Measurements from ENCODE around the gene PVALB.

PVALB gene

DNA sequence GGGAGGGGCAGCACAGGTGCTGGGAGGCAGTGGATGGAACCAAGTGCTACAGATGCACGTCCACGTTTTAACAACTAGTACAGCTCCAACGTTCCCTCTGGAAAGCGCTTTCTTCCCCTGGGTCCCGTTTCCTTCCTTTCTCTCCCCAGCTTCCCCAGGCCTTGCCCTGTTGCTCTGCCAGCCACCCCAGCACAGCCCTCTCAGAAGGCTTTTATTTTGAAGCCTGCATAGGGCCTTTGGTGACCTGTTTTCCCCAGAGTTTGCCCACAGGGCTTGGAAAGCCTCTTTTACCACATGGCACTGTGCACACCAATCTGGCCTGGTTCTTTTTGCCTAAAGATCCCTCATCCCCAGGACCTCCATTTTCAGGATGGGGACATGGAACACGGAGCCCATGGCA lies 30.1 kb upstream of the PVALB start:
- Histone ChIP-seq H3K36me3 (ENCODE audit: control insufficient read depth, low read length) (no peaks in the 10 kb centered on the region), H3K9me2 (replicated peaks; ENCODE audit: control insufficient read depth, low read length) (no peaks in the 10 kb centered on the region), H3K27me3 (ENCODE audit: control insufficient read depth, low read length) (peaks cover 9% of the 10 kb centered on the region; the same call in 1 of the 2 replicates), H3K4me3 (ENCODE audit: low read length) (no peak overlapping the region), H4K20me1 (ENCODE audit: control insufficient read depth, insufficient read depth, low read depth, low read length) (no peaks in the 10 kb centered on the region), H3K9me3 (ENCODE audit: control insufficient read depth, insufficient read depth, low read length) (no peaks in the 10 kb centered on the region), H3K27ac (ENCODE audit: low read depth, low read length) (no peak overlapping the region), H3K4me1 (ENCODE audit: control insufficient read depth, low read length) (no peaks in the 10 kb centered on the region; the same call in 1 of the 2 replicates), H3K79me2 (ENCODE audit: control insufficient read depth, low read length) (no peaks in the 10 kb centered on the region), H3F3A (ENCODE audit: control insufficient read depth, insufficient read depth) (no peaks in the 10 kb centered on the region), H3K4me2 (ENCODE audit: low read length) (no peak overlapping the region)
- TF ChIP-seq EZH2phosphoT487 (IDR thresholded peaks at IDR 0.05; ENCODE audit: borderline replicate concordance, low read length) = no peak
- TF ChIP-seq, protein P1, sequence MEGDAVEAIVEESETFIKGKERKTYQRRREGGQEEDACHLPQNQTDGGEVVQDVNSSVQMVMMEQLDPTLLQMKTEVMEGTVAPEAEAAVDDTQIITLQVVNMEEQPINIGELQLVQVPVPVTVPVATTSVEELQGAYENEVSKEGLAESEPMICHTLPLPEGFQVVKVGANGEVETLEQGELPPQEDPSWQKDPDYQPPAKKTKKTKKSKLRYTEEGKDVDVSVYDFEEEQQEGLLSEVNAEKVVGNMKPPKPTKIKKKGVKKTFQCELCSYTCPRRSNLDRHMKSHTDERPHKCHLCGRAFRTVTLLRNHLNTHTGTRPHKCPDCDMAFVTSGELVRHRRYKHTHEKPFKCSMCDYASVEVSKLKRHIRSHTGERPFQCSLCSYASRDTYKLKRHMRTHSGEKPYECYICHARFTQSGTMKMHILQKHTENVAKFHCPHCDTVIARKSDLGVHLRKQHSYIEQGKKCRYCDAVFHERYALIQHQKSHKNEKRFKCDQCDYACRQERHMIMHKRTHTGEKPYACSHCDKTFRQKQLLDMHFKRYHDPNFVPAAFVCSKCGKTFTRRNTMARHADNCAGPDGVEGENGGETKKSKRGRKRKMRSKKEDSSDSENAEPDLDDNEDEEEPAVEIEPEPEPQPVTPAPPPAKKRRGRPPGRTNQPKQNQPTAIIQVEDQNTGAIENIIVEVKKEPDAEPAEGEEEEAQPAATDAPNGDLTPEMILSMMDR (IDR thresholded peaks at IDR 0.05; ENCODE audit: low read depth, low read length, poor library complexity, severe bottlenecking) = no peak

DNA sequence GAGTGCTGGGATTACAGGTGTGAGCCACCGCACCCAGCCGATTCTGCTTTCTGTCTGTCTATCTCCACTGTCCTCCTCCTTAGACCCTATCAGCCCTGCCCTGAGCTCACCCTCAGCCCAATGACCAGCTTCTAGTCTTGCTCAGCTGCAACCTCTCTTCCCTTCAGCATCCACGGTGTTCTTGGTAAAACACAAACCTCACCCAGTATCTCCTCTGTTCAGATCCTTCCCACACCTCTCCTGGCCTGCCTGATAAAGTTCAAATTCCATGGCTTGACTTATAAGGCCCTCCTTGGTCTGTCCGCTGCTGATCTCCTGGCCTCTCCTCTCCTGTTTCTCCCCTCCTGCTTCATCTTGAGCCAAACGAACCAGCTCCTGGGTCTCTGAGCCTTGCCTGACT lies 29.4 kb upstream of the PVALB start:
- no peaks in the 10 kb centered on the region for H3K79me2 ChIP-seq (ENCODE audit: control insufficient read depth, low read length)
- no peaks in the 10 kb centered on the region for H3K4me1 ChIP-seq (ENCODE audit: control insufficient read depth, low read length)
- no peak overlapping the region for H3K27ac ChIP-seq (ENCODE audit: low read depth, low read length)
- H3K4me3 ChIP-seq (ENCODE audit: low read length) = no peak overlapping the region
- no peaks in the 10 kb centered on the region for H4K20me1 ChIP-seq (ENCODE audit: control insufficient read depth, insufficient read depth, low read depth, low read length)
- TF ChIP-seq, protein P1 (IDR thresholded peaks at IDR 0.05; ENCODE audit: low read depth, low read length, poor library complexity, severe bottlenecking) = no peak
- no peak for TF ChIP-seq EZH2phosphoT487 (IDR thresholded peaks at IDR 0.05; ENCODE audit: borderline replicate concordance, low read length)
- H3F3A ChIP-seq (ENCODE audit: control insufficient read depth, insufficient read depth) = no peaks in the 10 kb centered on the region
- H3K36me3 ChIP-seq (ENCODE audit: control insufficient read depth, low read length) = no peaks in the 10 kb centered on the region
- H3K4me2 ChIP-seq (ENCODE audit: low read length) = no peak overlapping the region
- H3K9me3 ChIP-seq (ENCODE audit: control insufficient read depth, insufficient read depth, low read length) = no peaks in the 10 kb centered on the region
- H3K27me3 ChIP-seq (ENCODE audit: control insufficient read depth, low read length) = peaks cover 9% of the 10 kb centered on the region; the same call in 1 of the 2 replicates
- H3K9me2 ChIP-seq (replicated peaks; ENCODE audit: control insufficient read depth, low read length) = no peaks in the 10 kb centered on the region

DNA sequence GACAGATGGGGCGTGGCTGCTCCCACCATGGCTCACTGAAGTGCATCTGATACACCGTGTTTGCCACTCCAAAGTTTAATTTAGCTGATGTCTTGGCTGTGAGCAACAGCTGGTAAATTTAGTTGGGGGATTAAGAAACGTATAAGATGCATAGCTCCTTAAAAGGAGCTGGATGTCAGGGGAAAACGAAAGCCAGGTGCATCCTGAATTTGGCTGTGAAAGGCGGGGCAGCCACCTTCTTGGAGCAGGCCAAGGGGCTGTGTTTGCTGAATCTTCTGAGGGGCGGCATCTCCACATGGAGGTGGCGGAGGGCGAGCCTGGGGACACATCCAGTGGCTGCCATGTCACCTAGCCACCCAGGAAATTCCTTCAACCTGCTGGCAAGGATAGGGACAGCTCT lies 23.3 kb upstream of the PVALB start:
- no peaks in the 10 kb centered on the region for H3F3A ChIP-seq (ENCODE audit: control insufficient read depth, insufficient read depth)
- H4K20me1 ChIP-seq (ENCODE audit: control insufficient read depth, insufficient read depth, low read depth, low read length) = no peaks in the 10 kb centered on the region
- H3K27ac ChIP-seq (ENCODE audit: low read depth, low read length) = no peak overlapping the region
- no peaks in the 10 kb centered on the region for H3K4me1 ChIP-seq (ENCODE audit: control insufficient read depth, low read length)
- 0 out of 2 replicates have a peak, but pooled peaks cover 3% of the 10 kb centered on the region for H3K27me3 ChIP-seq (ENCODE audit: control insufficient read depth, low read length)
- H3K9me2 ChIP-seq (replicated peaks; ENCODE audit: control insufficient read depth, low read length) = no peaks in the 10 kb centered on the region
- no peak overlapping the region for H3K4me2 ChIP-seq (ENCODE audit: low read length)
- no peaks in the 10 kb centered on the region for H3K36me3 ChIP-seq (ENCODE audit: control insufficient read depth, low read length)
- TF ChIP-seq, protein P1 (IDR thresholded peaks at IDR 0.05; ENCODE audit: low read depth, low read length, poor library complexity, severe bottlenecking) = no peak
- TF ChIP-seq EZH2phosphoT487 (IDR thresholded peaks at IDR 0.05; ENCODE audit: borderline replicate concordance, low read length) = no peak
- H3K4me3 ChIP-seq (ENCODE audit: low read length) = no peak overlapping the region
- H3K79me2 ChIP-seq (ENCODE audit: control insufficient read depth, low read length) = no peaks in the 10 kb centered on the region
- peaks cover 20% of the 10 kb centered on the region for H3K9me3 ChIP-seq (ENCODE audit: control insufficient read depth, insufficient read depth, low read length)
